HepG2 (cell line): ENCODE data around the gene SMIM43. TPM values are rescaled to one million over a fixed set of nuclear protein-coding genes. Genes with fewer than 3 reads are reported as not detected.

Source experiments
- ATAC-seq: fragments of 200-7000 bp; cut with Tn5 transposase; 3 replicates; pipeline ENCODE4 v1.9.1; 2020; ENCODE audit warnings: mild to moderate bottlenecking, moderate library complexity
- BruUV-seq: library from RNA; stranded (reverse); fragments of 400-500 nt; replicated peaks from 2 replicates; lab custom pipeline; 2021; lab: Mats Ljungman, UMichigan
- CTCF ChIA-PET: fragments of 300-600 bp; formaldehyde crosslinking; extraction: SDS; loops from one replicate; lab custom pipeline; 2021; ENCODE audit warnings: low total read pairs, inconsistent platforms, low intra/inter-chr PET ratio; lab: Yijun Ruan, JAX
- POLR2A ChIA-PET: fragments of 350-600 bp; sonication (Branson Sonifier 250); formaldehyde crosslinking; loops from one replicate; lab custom pipeline; 2020; ENCODE audit warnings: antibody characterized with exemption, inconsistent platforms; lab: Yijun Ruan, JAX
- DNase-seq: peaks from one replicate; pipeline ENCODE4 v3.0.0-alpha.2; 2015; ENCODE audit warnings: low spot score
- FAIRE-seq: peaks from 3 replicates; lab custom pipeline; 2011; peaks lifted over from hg19 to GRCh38; lab: Jason Lieb, UNC
- H2AFZ ChIP-seq: one replicate; pipeline ENCODE4 v1.6.1; 2011; ENCODE audit warnings: low read length, inconsistent platforms
- H3K27ac ChIP-seq: fragments of 300-600 bp; 3 replicates; pipeline ENCODE4 v1.8.0; 2011; ENCODE audit warnings: mixed run types, mild to moderate bottlenecking, mixed read lengths, low read length, inconsistent platforms; ENCODE audit not compliant: insufficient read depth; ENCODE audit errors: extremely low read length
- H3K27me3 ChIP-seq, 2 experiments: fragments of 200-600 bp in 1 of 2; 2 replicates in 1 of 2; 3 replicates in 1 of 2; pipeline versions ENCODE4 v1.6.0 to v1.8.0; 2011; ENCODE audit warnings: low read length in 2 of 2, mild to moderate bottlenecking in 2 of 2, moderate library complexity in 2 of 2, inconsistent platforms in 1 of 2; ENCODE audit not compliant: insufficient read depth in 2 of 2, control insufficient read depth in 1 of 2
- H3K36me3 ChIP-seq, 2 experiments: fragments of 200-600 bp in 1 of 2; replicated peaks in 1 of 2; 2 replicates in 1 of 2; 3 replicates in 1 of 2; pipeline versions ENCODE4 v1.5.1 to v1.8.0; 2011; ENCODE audit warnings: low read length in 2 of 2, inconsistent platforms in 1 of 2; ENCODE audit not compliant: insufficient read depth in 2 of 2, control insufficient read depth in 1 of 2
- H3K4me1 ChIP-seq: 2 replicates; pipeline ENCODE4 v1.5.1; 2012; ENCODE audit warnings: low read length, inconsistent platforms; ENCODE audit not compliant: insufficient read depth
- H3K4me2 ChIP-seq: 2 replicates; pipeline ENCODE4 v1.6.0; 2011; ENCODE audit warnings: low read depth, low read length, inconsistent platforms
- H3K4me3 ChIP-seq, 3 experiments: fragments of 200-600 bp in 1 of 3; sonication (generic), shearing (Covaris generic) in 1 of 3; replicated peaks in 1 of 3; 2 replicates each; pipeline ENCODE4 v1.5.1; 2011 to 2016; ENCODE audit warnings: low read length in 3 of 3, inconsistent platforms in 2 of 3, low read depth in 2 of 3, mild to moderate bottlenecking in 2 of 3, control low read depth in 1 of 3, mixed read lengths in 1 of 3; ENCODE audit not compliant: insufficient read depth in 1 of 3
- H3K79me2 ChIP-seq: one replicate; pipeline ENCODE4 v1.6.1; 2011; ENCODE audit warnings: low read length, inconsistent platforms; ENCODE audit not compliant: insufficient read depth
- H3K9ac ChIP-seq: 2 replicates; pipeline ENCODE4 v1.6.0; 2011; ENCODE audit warnings: mild to moderate bottlenecking, low read depth, low read length, inconsistent platforms; ENCODE audit not compliant: insufficient read depth
- H3K9me3 ChIP-seq: 2 replicates; pipeline ENCODE4 v1.5.1; 2012; ENCODE audit warnings: mild to moderate bottlenecking, low read length
- H4K20me1 ChIP-seq: 2 replicates; pipeline ENCODE4 v1.6.0; 2011; ENCODE audit warnings: inconsistent platforms, mild to moderate bottlenecking, low read length, moderate library complexity; ENCODE audit not compliant: insufficient read depth
- BRD4 ChIP-seq: sonication (generic); formaldehyde crosslinking; IDR thresholded peaks from 2 replicates; pipeline ENCODE4 v1.4.0; 2020; ENCODE audit warnings: missing genetic modification reagents
- CENPX ChIP-seq: sonication (generic); formaldehyde crosslinking; IDR thresholded peaks from 2 replicates; pipeline ENCODE4 v1.9.0; 2021; ENCODE audit warnings: mild to moderate bottlenecking, missing genetic modification reagents, moderate library complexity
- DBP ChIP-seq: sonication (generic); formaldehyde crosslinking; IDR thresholded peaks from 2 replicates; pipeline ENCODE4 v1.4.0; 2020; ENCODE audit warnings: missing genetic modification reagents; ENCODE audit errors: not compliant biosample characterization
- EED ChIP-seq: sonication (generic); formaldehyde crosslinking; IDR thresholded peaks from 2 replicates; pipeline ENCODE4 v1.5.0; 2020; ENCODE audit warnings: mild to moderate bottlenecking, missing genetic modification reagents
- KDM5A ChIP-seq: fragments of 200-600 bp; sonication (generic); IDR thresholded peaks from 2 replicates; pipeline ENCODE4 v1.7.0; 2018; ENCODE audit warnings: antibody characterized with exemption, mild to moderate bottlenecking, low read length, borderline replicate concordance
- MAF1 ChIP-seq: sonication (generic); formaldehyde crosslinking; IDR thresholded peaks from 2 replicates; pipeline ENCODE4 v1.5.0; 2020; ENCODE audit warnings: missing genetic modification reagents, borderline replicate concordance
- MBD4 ChIP-seq: IDR thresholded peaks from 2 replicates; pipeline ENCODE4 v1.6.1; 2012; ENCODE audit warnings: low read length, inconsistent platforms, borderline replicate concordance
- PAXIP1 ChIP-seq: sonication (generic); formaldehyde crosslinking; conservative IDR thresholded peaks from 2 replicates; pipeline ENCODE4 v1.4.0; 2020; ENCODE audit warnings: mild to moderate bottlenecking, missing genetic modification reagents, moderate library complexity
- PLSCR1 ChIP-seq: sonication (generic); formaldehyde crosslinking; IDR thresholded peaks from 2 replicates; pipeline ENCODE4 v1.5.0; 2020; ENCODE audit warnings: missing genetic modification reagents, mild to moderate bottlenecking, borderline replicate concordance
- SETDB1 ChIP-seq: sonication (generic); formaldehyde crosslinking; IDR thresholded peaks from 2 replicates; pipeline ENCODE4 v1.5.1; 2020; ENCODE audit warnings: missing genetic modification reagents, mild to moderate bottlenecking, borderline replicate concordance
- TFDP1 ChIP-seq: IDR thresholded peaks from 2 replicates; pipeline ENCODE4 v1.6.1; 2016; ENCODE audit warnings: missing compliant biosample characterization, missing genetic modification reagents, borderline replicate concordance
- ZNF24 ChIP-seq: fragments of 450-650 bp; IDR thresholded peaks from 2 replicates; pipeline ENCODE4 v1.6.1; 2017; ENCODE audit warnings: antibody characterized with exemption, mild to moderate bottlenecking
- ZNF260 ChIP-seq: sonication (generic); formaldehyde crosslinking; IDR thresholded peaks from 2 replicates; pipeline ENCODE4 v1.4.0; 2020; ENCODE audit warnings: missing genetic modification reagents, low read depth, mild to moderate bottlenecking, borderline replicate concordance
- ZNF558 ChIP-seq: sonication (generic); formaldehyde crosslinking; IDR thresholded peaks from 2 replicates; pipeline ENCODE4 v1.9.0; 2022; ENCODE audit warnings: mild to moderate bottlenecking, missing genetic modification reagents, borderline replicate concordance
- ZNF777 ChIP-seq: sonication (generic); formaldehyde crosslinking; IDR thresholded peaks from 2 replicates; pipeline ENCODE4 v1.4.0; 2020; ENCODE audit warnings: missing genetic modification reagents
- ZNF780A ChIP-seq: sonication (generic); formaldehyde crosslinking; IDR thresholded peaks from 2 replicates; pipeline ENCODE4 v1.8.0; 2022; ENCODE audit warnings: mild to moderate bottlenecking, missing genetic modification reagents, moderate library complexity
- ZSCAN12 ChIP-seq: sonication (generic); formaldehyde crosslinking; IDR thresholded peaks from 2 replicates; pipeline ENCODE4 v1.9.0; 2021; ENCODE audit warnings: mild to moderate bottlenecking, missing genetic modification reagents
- WGBS: methylation state at CpG from one replicate; pipeline ENCODE4 v1.1.6; 2017; ENCODE audit warnings: low lambda C conversion rate; 5-methylcytosine and 5-hydroxymethylcytosine counted together
- in situ Hi-C: cut with HindIII; loops from 2 replicates; pipeline ENCODE4 v1.10.0; 2017; ENCODE audit warnings: low pct_unique_long_range_greater_than_20kb; ENCODE audit not compliant: extremely low pct_ligation_motif_present
- intact Hi-C: fragments of 100-400 bp; cut with micrococcal nuclease; formaldehyde crosslinking; loops from one replicate; pipeline ENCODE4 v1.10.0; 2022; ENCODE audit not compliant: unreplicated experiment
- polyA plus RNA-seq, 8 experiments: library from polyadenylated mRNA; depleted of rRNA in 3 of 8; stranded (reverse) in 7 of 8; unstranded in 1 of 8; fragments of >200 nt; fragmentation: Illumina TruSeq in 4 of 8; extraction: Trizol in 4 of 8; gene quantifications; 2 replicates each; pipeline versions ENCODE4 v1.2.1 to v1.2.3, GENCODE V29; 2011 to 2016; ENCODE audit warnings: low read depth in 4 of 8, missing spikeins in 1 of 8, mixed read lengths in 1 of 8; ENCODE audit not compliant: insufficient read depth in 1 of 8
- total RNA-seq, 5 experiments: library from RNA; depleted of rRNA; stranded (reverse); fragments of >200 nt; fragmentation: Illumina TruSeq; extraction: Trizol; gene quantifications; 2 replicates each; pipeline ENCODE4 v1.2.3, GENCODE V29; 2016; ENCODE audit warnings: low read depth in 1 of 5

SMIM43 gene
- total and polyA plus RNA-seq, 2 of the 13 experiments (the other 11 are each of a cell fraction or from before 2014, with no cell fraction given) = not detected

- no peak for FAIRE-seq
- intact Hi-C loops = loop anchor here (10.0 kb wide), 1 partner anchor 543 kb away; no protein-coding TSS in a partner anchor
- WGBS = 36% methylated on average over 7 of the region's 10 CpGs
- no TSS peak for BruUV-seq
- POLR2A ChIA-PET = no interaction called here
- Histone ChIP-seq H3K4me3 (no peak overlapping the region), H2AFZ (no peak overlapping the region), H3K4me1 (no peaks in the 10 kb centered on the region), H4K20me1 (no peaks in the 10 kb centered on the region), H3K79me2 (no peaks in the 10 kb centered on the region), H3K36me3 (no peaks in the 10 kb centered on the region), H3K4me2 (no peak overlapping the region), H3K9me3 (no peaks in the 10 kb centered on the region), H3K27ac (no peak overlapping the region), H3K27me3 (no peaks in the 10 kb centered on the region; a peak in 1 of 5 replicates), H3K9ac (no peak overlapping the region)
- no peak for DNase-seq
- in situ Hi-C loops = loop anchor here (5.0 to 10.0 kb wide), 2 partner anchors 271 to 363 kb away; no protein-coding TSS in a partner anchor
- ATAC-seq = no peak
- CTCF ChIA-PET = no interaction called here
- TF ChIP-seq ZNF260 (CRISPR knock-in tag) (no peak), ZNF558 (CRISPR knock-in tag) (no peak), BRD4 (CRISPR knock-in tag) (no peak), DBP (CRISPR knock-in tag) (no peak), MBD4 (no peak), SETDB1 (no peak), PLSCR1 (CRISPR knock-in tag) (no peak), MAF1 (CRISPR knock-in tag) (no peak), KDM5A (no peak), CENPX (CRISPR knock-in tag) (no peak), EED (CRISPR knock-in tag) (no peak), PAXIP1 (CRISPR knock-in tag) (no peak), ZNF777 (CRISPR knock-in tag) (no peak), ZNF24 (no peak), ZSCAN12 (CRISPR knock-in tag) (no peak), ZNF780A (CRISPR knock-in tag) (no peak), TFDP1 (CRISPR knock-in tag) (no peak)
These were observed 27.0 kb downstream of the SMIM43 start for GRCh38 chr4:121737846-121738554.
